HCT116 (cell line): ENCODE data around the gene SULT1E1. TPM values are rescaled to one million over a fixed set of nuclear protein-coding genes. Genes with fewer than 3 reads are reported as not detected.

Experiments used
- ATAC-seq: fragments of 200-7000 bp; cut with Tn5 transposase; 2 replicates; pipeline ENCODE4 v1.9.1; 2020; ENCODE audit warnings: mild to moderate bottlenecking, moderate library complexity
- BruUV-seq: library from RNA; stranded (reverse); fragments of 400-500 nt; replicated peaks from 2 replicates; lab custom pipeline; 2021; lab: Mats Ljungman, UMichigan
- CTCF ChIA-PET: fragments of 300-600 bp; sonication (Branson Sonifier 250); formaldehyde crosslinking; loops from one replicate; lab custom pipeline; 2021; ENCODE audit warnings: antibody characterized with exemption; lab: Charles Lee
- POLR2A ChIA-PET: fragments of 300-600, 350-600 bp; sonication (Branson Sonifier 250); formaldehyde crosslinking; loops from one replicate; lab custom pipeline; 2021; ENCODE audit warnings: antibody characterized with exemption; lab: Charles Lee
- RAD21 ChIA-PET, 2 experiments: fragments of 300-600 bp; sonication (Branson Sonifier 250); formaldehyde crosslinking; loops; one replicate each; lab custom pipeline; 2023; ENCODE audit warnings: low total read pairs in 2 of 2; ENCODE audit not compliant: uncharacterized antibody in 2 of 2, unreplicated experiment in 2 of 2, low non-redundant PET in 1 of 2; lab: Charles Lee
- DNase-seq: peaks from one replicate; pipeline ENCODE4 v3.0.0-alpha.2; 2010; ENCODE audit warnings: low read depth, low spot score
- H2AFZ ChIP-seq: fragments of 200-600 bp; shearing (Covaris generic), sonication (generic); 2 replicates; pipeline ENCODE4 v1.6.1; 2017; ENCODE audit warnings: low read depth, mixed run types, mixed read lengths, antibody characterized with exemption, low read length; ENCODE audit not compliant: poor library complexity, severe bottlenecking
- H3K27ac ChIP-seq: 2 replicates; pipeline ENCODE4 v1.5.1; 2012; ENCODE audit warnings: low read depth, low read length
- H3K27me3 ChIP-seq: fragments of 200-600 bp; sonication (generic); 2 replicates; pipeline ENCODE4 v1.6.1; 2016; ENCODE audit warnings: mixed run types, low read length, mixed read lengths; ENCODE audit not compliant: insufficient read depth
- H3K36me3 ChIP-seq, 2 experiments: fragments of 200-500 bp in 1 of 2; fragments of 200-600 bp in 1 of 2; sonication (Bioruptor generic) in 1 of 2; sonication (generic) in 1 of 2; 2 replicates each; pipeline versions ENCODE4 v1.5.1 to v1.6.1; 2014 to 2016; ENCODE audit warnings: low read length in 2 of 2, inconsistent platforms in 1 of 2, mixed read lengths in 1 of 2, mixed run types in 1 of 2; ENCODE audit not compliant: insufficient read depth in 2 of 2, control insufficient read depth in 1 of 2
- H3K4me1 ChIP-seq, 2 experiments: fragments of 200-600 bp in 1 of 2; sonication (generic) in 1 of 2; 2 replicates each; pipeline versions ENCODE4 v1.5.1 to v1.6.1; 2012 to 2017; ENCODE audit warnings: low read length in 2 of 2, inconsistent platforms in 1 of 2, mild to moderate bottlenecking in 1 of 2, mixed read lengths in 1 of 2, mixed run types in 1 of 2, moderate library complexity in 1 of 2; ENCODE audit not compliant: insufficient read depth in 2 of 2, control insufficient read depth in 1 of 2
- H3K4me2 ChIP-seq: fragments of 200-600 bp; sonication (generic); 2 replicates; pipeline ENCODE4 v1.6.1; 2017; ENCODE audit warnings: mixed run types, low read length, mixed read lengths
- H3K4me3 ChIP-seq, 2 experiments: fragments of 200-600 bp in 1 of 2; sonication (generic) in 1 of 2; replicated peaks in 1 of 2; 2 replicates each; pipeline ENCODE4 v1.5.1; 2011 to 2016; ENCODE audit warnings: low read length in 2 of 2, control low read depth in 1 of 2, low read depth in 1 of 2, mild to moderate bottlenecking in 1 of 2, mixed read lengths in 1 of 2, mixed run types in 1 of 2
- H3K79me2 ChIP-seq: fragments of 200-600 bp; sonication (generic); 2 replicates; pipeline ENCODE4 v1.6.1; 2017; ENCODE audit warnings: mild to moderate bottlenecking, mixed run types, low read length, moderate library complexity, mixed read lengths; ENCODE audit not compliant: insufficient read depth
- H3K9ac ChIP-seq: fragments of 200-600 bp; sonication (generic); 2 replicates; pipeline ENCODE4 v1.6.1; 2016; ENCODE audit warnings: low read length, mixed read lengths
- H3K9me2 ChIP-seq: fragments of 200-600 bp; sonication (generic), shearing (Covaris generic); 2 replicates; pipeline ENCODE4 v1.6.1; 2017; ENCODE audit warnings: mixed run types, mild to moderate bottlenecking, moderate library complexity; ENCODE audit not compliant: insufficient read depth
- H3K9me3 ChIP-seq, 2 experiments: fragments of 200-500 bp in 1 of 2; fragments of 200-600 bp in 1 of 2; sonication (Bioruptor generic) in 1 of 2; sonication (generic) in 1 of 2; 2 replicates each; pipeline ENCODE4 v1.6.1; 2014 to 2017; ENCODE audit warnings: low read length in 2 of 2, mixed read lengths in 2 of 2, inconsistent platforms in 1 of 2, low read depth in 1 of 2, mild to moderate bottlenecking in 1 of 2, mixed run types in 1 of 2, moderate library complexity in 1 of 2; ENCODE audit not compliant: control insufficient read depth in 1 of 2, insufficient read depth in 1 of 2
- H4K20me1 ChIP-seq: fragments of 200-600 bp; sonication (generic), shearing (Covaris generic); 2 replicates; pipeline ENCODE4 v1.6.1; 2017; ENCODE audit warnings: mixed run types, mild to moderate bottlenecking, moderate library complexity; ENCODE audit not compliant: insufficient read depth
- ATF3 ChIP-seq: IDR thresholded peaks from 2 replicates; pipeline ENCODE4 v1.6.1; 2012
- CBX3 ChIP-seq: IDR thresholded peaks from 2 replicates; pipeline ENCODE4 v1.6.1; 2012; ENCODE audit warnings: low read depth
- CEBPB ChIP-seq: IDR thresholded peaks from 2 replicates; pipeline ENCODE4 v1.6.1; 2012; ENCODE audit warnings: low read depth
- CTCF ChIP-seq, 3 experiments: fragments of 200-600 bp in 1 of 3; sonication (generic) in 1 of 3; IDR thresholded peaks in 2 of 3; conservative IDR thresholded peaks in 1 of 3; 2 replicates each; pipeline ENCODE4 v1.5.1; 2012 to 2017; ENCODE audit warnings: low read depth in 2 of 3, low read length in 2 of 3, antibody characterized with exemption in 1 of 3, borderline replicate concordance in 1 of 3, control low read depth in 1 of 3, mild to moderate bottlenecking in 1 of 3, mixed read lengths in 1 of 3, mixed run types in 1 of 3, moderate library complexity in 1 of 3; ENCODE audit not compliant: insufficient read depth in 1 of 3
- EGR1 ChIP-seq: IDR thresholded peaks from 2 replicates; pipeline ENCODE4 v1.6.1; 2012; ENCODE audit warnings: low read depth
- ELF1 ChIP-seq: IDR thresholded peaks from 2 replicates; pipeline ENCODE4 v1.6.1; 2012; ENCODE audit warnings: low read depth, borderline replicate concordance
- EZH2phosphoT487 ChIP-seq: fragments of 200-600 bp; IDR thresholded peaks from 2 replicates; pipeline ENCODE4 v1.6.1; 2018; ENCODE audit warnings: antibody characterized with exemption, borderline replicate concordance
- FOSL1 ChIP-seq: IDR thresholded peaks from 2 replicates; pipeline ENCODE4 v1.6.1; 2012; ENCODE audit warnings: low read depth
- JUND ChIP-seq: IDR thresholded peaks from 2 replicates; pipeline ENCODE4 v1.6.1; 2012
- MAX ChIP-seq: IDR thresholded peaks from 2 replicates; pipeline ENCODE4 v1.6.1; 2012
- POLR2A ChIP-seq: IDR thresholded peaks from 2 replicates; pipeline ENCODE4 v1.7.0; 2011; ENCODE audit warnings: borderline replicate concordance; ENCODE audit not compliant: insufficient read depth, insufficient read length; ENCODE audit errors: extremely low read depth
- RAD21 ChIP-seq: IDR thresholded peaks from 2 replicates; pipeline ENCODE4 v1.6.1; 2012; ENCODE audit warnings: low read depth, mild to moderate bottlenecking
- REST ChIP-seq: IDR thresholded peaks from 2 replicates; pipeline ENCODE4 v1.6.1; 2012; ENCODE audit warnings: low read depth
- SIN3A ChIP-seq: IDR thresholded peaks from 2 replicates; pipeline ENCODE4 v1.6.1; 2012; ENCODE audit warnings: low read depth
- TCF7L2 ChIP-seq: IDR thresholded peaks from 2 replicates; pipeline ENCODE4 v1.7.0; 2011; ENCODE audit warnings: borderline replicate concordance, inconsistent platforms; ENCODE audit not compliant: insufficient read depth, insufficient read length; ENCODE audit errors: extremely low read depth
- YY1 ChIP-seq: IDR thresholded peaks from 2 replicates; pipeline ENCODE4 v1.6.1; 2011; ENCODE audit warnings: low read length, low read depth, moderate library complexity, mild to moderate bottlenecking; ENCODE audit not compliant: insufficient replicate concordance; ENCODE audit errors: extremely low read depth
- ZBTB33 ChIP-seq: IDR thresholded peaks from 2 replicates; pipeline ENCODE4 v1.6.1; 2011; ENCODE audit warnings: mild to moderate bottlenecking, low read length, moderate library complexity; ENCODE audit not compliant: insufficient replicate concordance; ENCODE audit errors: extremely low read depth
- ZFX ChIP-seq: fragments of 450-650 bp; IDR thresholded peaks from 2 replicates; pipeline ENCODE4 v1.6.1; 2017
- ZNF274 ChIP-seq: fragments of 200-500 bp; sonication (Bioruptor generic); IDR thresholded peaks from 2 replicates; pipeline ENCODE4 v1.6.1; 2014; ENCODE audit warnings: mild to moderate bottlenecking, low read depth, low read length, inconsistent platforms
- intact Hi-C: fragments of 100-400 bp; cut with micrococcal nuclease; formaldehyde crosslinking; loops from 2 replicates; pipeline ENCODE4 v1.10.0; 2022
- total RNA-seq: library from RNA; stranded (reverse); gene quantifications from one replicate; pipeline ENCODE4 v1.2.1, GENCODE V29; 2021; ENCODE audit not compliant: unreplicated experiment

The SULT1E1 gene
- total RNA-seq, 1 experiment from 2014 or later = not detected

- BruUV-seq = no TSS peak
These were observed 10.6 kb downstream of the SULT1E1 start for GRCh38 chr4:69849297-69849696.

More at GRCh38 chr4:69849297-69849696, 10.6 kb downstream of the SULT1E1 start:
- intact Hi-C loops = no loop called here
- no peaks in the 10 kb centered on the region for H3K27me3 ChIP-seq
- no peaks in the 10 kb centered on the region for H3K4me1 ChIP-seq
- ChIA-PET RAD21 (no interaction called here), POLR2A (no interaction called here), CTCF (no interaction called here)
- no peaks in the 10 kb centered on the region for H3K79me2 ChIP-seq
- no peak overlapping the region for H3K4me2 ChIP-seq
- H2AFZ ChIP-seq = no peak overlapping the region
- TF ChIP-seq EGR1 (no peak), ELF1 (no peak), FOSL1 (no peak), TCF7L2 (no peak), CTCF (IDR thresholded peaks at IDR 0.05 in 2 of 3, conservative IDR thresholded peaks at IDR 0.05 in 1 of 3; ENCODE audit: borderline replicate concordance in 1 of 3, insufficient read depth in 1 of 3, low read depth in 2 of 3, low read length in 2 of 3) (no peak), ZFX (no peak), RAD21 (no peak), ZBTB33 (no peak), ATF3 (no peak), YY1 (no peak), ZNF274 (no peak), REST (no peak), EZH2phosphoT487 (no peak), JUND (no peak), SIN3A (no peak), CBX3 (no peak), POLR2A (no peak), MAX (no peak), CEBPB (no peak)
- H4K20me1 ChIP-seq = no peaks in the 10 kb centered on the region
- H3K9me3 ChIP-seq = no peaks in the 10 kb centered on the region
- H3K9ac ChIP-seq = no peak overlapping the region
- ATAC-seq (no peak), DNase-seq (no peak)
- H3K27ac ChIP-seq = no peak overlapping the region
- no peaks in the 10 kb centered on the region for H3K36me3 ChIP-seq
- no peaks in the 10 kb centered on the region for H3K9me2 ChIP-seq
- H3K4me3 ChIP-seq = no peak overlapping the region
